ENCODE results near the gene SLC8A3. TPM values are rescaled to one million over a fixed set of nuclear protein-coding genes. Genes with fewer than 3 reads are reported as not detected.

Gene SLC8A3
- total and polyA plus RNA-seq, 2 of the 13 experiments (the other 11 are each of a cell fraction or from before 2014, with no cell fraction given) = 0.01 to 0.02 TPM

DNA sequence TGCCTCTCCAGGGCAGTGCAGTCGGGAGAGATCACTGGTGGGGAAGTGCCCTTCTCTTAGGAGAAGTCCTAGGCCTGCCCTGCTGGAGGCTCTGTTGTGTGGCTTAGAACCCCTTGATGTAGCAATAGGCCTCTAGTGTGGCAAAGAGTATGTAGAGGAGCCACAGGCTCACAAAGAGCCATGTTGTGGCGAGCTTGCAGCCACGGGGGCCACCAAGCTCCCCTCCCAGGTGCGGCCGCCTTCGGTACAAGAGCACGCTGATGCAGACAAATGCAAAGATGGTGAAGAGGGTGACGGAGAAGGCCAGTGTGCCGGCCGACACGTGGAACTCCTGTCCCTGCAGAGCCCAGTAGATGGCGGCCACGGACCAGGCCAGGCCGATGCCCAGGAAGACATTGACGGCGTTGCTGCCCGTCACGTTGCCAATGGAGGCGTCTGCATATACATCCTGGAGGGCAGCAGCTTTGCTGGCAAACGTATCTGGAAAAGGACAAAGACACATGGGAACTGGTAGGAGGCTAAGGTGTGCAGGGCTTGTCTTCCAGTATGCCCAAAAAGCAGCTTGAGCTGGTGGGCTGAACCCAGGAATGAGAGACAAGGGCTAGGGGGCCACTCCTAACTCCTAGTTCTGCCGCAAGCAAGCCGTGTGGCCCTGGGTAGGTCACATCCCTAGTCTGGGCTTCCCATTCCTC lies 142.8 kb downstream of the SLC8A3 start (continued):
- TF ChIP-seq ZNF609 (CRISPR knock-in tag; IDR thresholded peaks at IDR 0.05; ENCODE audit: borderline replicate concordance) (peak; percentile 82), TAF1 (CRISPR knock-in tag; IDR thresholded peaks at IDR 0.05) (peak; percentile 48; the same call in 1 of the 2 replicates), TGIF2 (CRISPR knock-in tag; IDR thresholded peaks at IDR 0.05) (peak; percentile 87; the same call in 1 of the 2 replicates), MIER2 (CRISPR knock-in tag; IDR thresholded peaks at IDR 0.05) (peak; percentile 90), REL (CRISPR knock-in tag; conservative IDR thresholded peaks at IDR 0.05) (peak; percentile 79), MBD4 (IDR thresholded peaks at IDR 0.05; ENCODE audit: borderline replicate concordance, low read length) (no peak), ZNF232 (CRISPR knock-in tag; IDR thresholded peaks at IDR 0.05; ENCODE audit: borderline replicate concordance) (0 out of 2 replicates have a peak, but pooled peaks have one; percentile 33), ZBTB3 (CRISPR knock-in tag; IDR thresholded peaks at IDR 0.05; ENCODE audit: borderline replicate concordance, low read depth) (peak; percentile 55; the same call in 1 of the 2 replicates), DR1 (CRISPR knock-in tag; IDR thresholded peaks at IDR 0.05) (no peak), FOXA3 (CRISPR knock-in tag; IDR thresholded peaks at IDR 0.05) (peak; percentile 62), ZIK1 (CRISPR knock-in tag; IDR thresholded peaks at IDR 0.05; ENCODE audit: borderline replicate concordance, low read depth) (peak; percentile 71; the same call in 1 of the 2 replicates), SMC3 (IDR thresholded peaks at IDR 0.05; ENCODE audit: low read length) (peak; percentile 73), SRSF9 (IDR thresholded peaks at IDR 0.05; ENCODE audit: borderline replicate concordance, insufficient read depth, low read depth, low read length, poor library complexity, severe bottlenecking) (no peak), ZNF776 (CRISPR knock-in tag; IDR thresholded peaks at IDR 0.05) (0 out of 2 replicates have a peak, but pooled peaks have one; percentile 66), ZNF800 (CRISPR knock-in tag; IDR thresholded peaks at IDR 0.05) (no peak), SMAD3 (CRISPR knock-in tag; IDR thresholded peaks at IDR 0.05) (peak; percentile 60; the same call in 1 of the 2 replicates)
- TF ChIP-seq, protein P1, sequence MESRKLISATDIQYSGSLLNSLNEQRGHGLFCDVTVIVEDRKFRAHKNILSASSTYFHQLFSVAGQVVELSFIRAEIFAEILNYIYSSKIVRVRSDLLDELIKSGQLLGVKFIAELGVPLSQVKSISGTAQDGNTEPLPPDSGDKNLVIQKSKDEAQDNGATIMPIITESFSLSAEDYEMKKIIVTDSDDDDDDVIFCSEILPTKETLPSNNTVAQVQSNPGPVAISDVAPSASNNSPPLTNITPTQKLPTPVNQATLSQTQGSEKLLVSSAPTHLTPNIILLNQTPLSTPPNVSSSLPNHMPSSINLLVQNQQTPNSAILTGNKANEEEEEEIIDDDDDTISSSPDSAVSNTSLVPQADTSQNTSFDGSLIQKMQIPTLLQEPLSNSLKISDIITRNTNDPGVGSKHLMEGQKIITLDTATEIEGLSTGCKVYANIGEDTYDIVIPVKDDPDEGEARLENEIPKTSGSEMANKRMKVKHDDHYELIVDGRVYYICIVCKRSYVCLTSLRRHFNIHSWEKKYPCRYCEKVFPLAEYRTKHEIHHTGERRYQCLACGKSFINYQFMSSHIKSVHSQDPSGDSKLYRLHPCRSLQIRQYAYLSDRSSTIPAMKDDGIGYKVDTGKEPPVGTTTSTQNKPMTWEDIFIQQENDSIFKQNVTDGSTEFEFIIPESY (CRISPR knock-in tag; IDR thresholded peaks at IDR 0.05) = peak; percentile 62; the same call in 1 of the 2 replicates
- TF ChIP-seq, protein P2, sequence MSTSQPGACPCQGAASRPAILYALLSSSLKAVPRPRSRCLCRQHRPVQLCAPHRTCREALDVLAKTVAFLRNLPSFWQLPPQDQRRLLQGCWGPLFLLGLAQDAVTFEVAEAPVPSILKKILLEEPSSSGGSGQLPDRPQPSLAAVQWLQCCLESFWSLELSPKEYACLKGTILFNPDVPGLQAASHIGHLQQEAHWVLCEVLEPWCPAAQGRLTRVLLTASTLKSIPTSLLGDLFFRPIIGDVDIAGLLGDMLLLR (CRISPR knock-in tag; IDR thresholded peaks at IDR 0.05) = peak; percentile 81
- TF ChIP-seq, protein P3, sequence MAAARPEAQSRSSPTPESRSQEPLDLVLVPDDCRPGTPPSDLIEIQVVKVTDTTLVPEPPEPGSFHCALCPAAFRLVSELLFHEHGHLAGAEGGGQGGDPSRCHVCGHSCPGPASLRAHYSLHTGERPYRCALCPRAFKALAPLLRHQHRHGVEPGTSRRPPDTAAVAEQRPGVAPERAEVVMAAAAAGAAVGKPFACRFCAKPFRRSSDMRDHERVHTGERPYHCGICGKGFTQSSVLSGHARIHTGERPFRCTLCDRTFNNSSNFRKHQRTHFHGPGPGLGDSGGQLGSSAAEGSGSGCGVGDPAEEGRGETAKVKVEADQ (CRISPR knock-in tag; IDR thresholded peaks at IDR 0.05; ENCODE audit: borderline replicate concordance) = no peak
